Thoracic aorta (tissue), 2 donors: ENCODE results near the gene MPHOSPH8. TPM values are rescaled to one million over a fixed set of nuclear protein-coding genes. Genes with fewer than 3 reads are reported as not detected.
A peak's percentile ranks its signal among the peaks of the same experiment; 100 is the strongest.

Experiments
- ATAC-seq: fragments of 150-250 bp; one replicate; pipeline ENCODE4 v1.8.0; 2017; ENCODE audit warnings: low read depth; ENCODE audit not compliant: insufficient number of reproducible peaks, low FRiP score
- DNase-seq: peaks from one replicate; pipeline ENCODE4 v3.0.0-alpha.2; 2020; ENCODE audit warnings: low spot score
- H3K27ac ChIP-seq, 2 donors: fragments of 200-600 bp; sonication (generic); 1 replicate in 1 of 2; 2 replicates in 1 of 2; pipeline ENCODE4 v1.5.1; 2016; ENCODE audit warnings: mild to moderate bottlenecking in 2 of 2, moderate library complexity in 2 of 2
- H3K27me3 ChIP-seq: fragments of 200-600 bp; sonication (generic); replicated peaks from 2 replicates; pipeline ENCODE4 v1.6.0; 2016; ENCODE audit warnings: mild to moderate bottlenecking; ENCODE audit not compliant: insufficient read depth
- H3K36me3 ChIP-seq: fragments of 200-600 bp; sonication (generic); one replicate; pipeline ENCODE4 v1.5.1; 2016
- H3K4me1 ChIP-seq, 2 donors: fragments of 200-600 bp; sonication (generic); 1 replicate in 1 of 2; 2 replicates in 1 of 2; pipeline versions ENCODE4 v1.5.1 to v1.6.0; 2016; ENCODE audit warnings: low read depth in 2 of 2, mild to moderate bottlenecking in 1 of 2; ENCODE audit not compliant: control insufficient read depth in 1 of 2
- H3K4me3 ChIP-seq: fragments of 200-600 bp; sonication (generic); 2 replicates; pipeline ENCODE4 v1.5.1; 2016; ENCODE audit warnings: mild to moderate bottlenecking
- H3K9me3 ChIP-seq: fragments of 200-600 bp; sonication (generic); 2 replicates; pipeline ENCODE4 v1.5.1; 2016
- total RNA-seq, 2 donors: library from RNA; depleted of rRNA; stranded (reverse); fragments of >200 nt; gene quantifications; one replicate each; pipeline versions ENCODE4 v1.1.0 to v1.2.3, GENCODE V29; 2016
- TF ChIP-seq, protein P1 (sequence below): fragments of 200-600 bp; sonication (generic); IDR thresholded peaks from one replicate; pipeline ENCODE4 v1.5.1; 2019; ENCODE audit warnings: antibody characterized with exemption

The MPHOSPH8 gene
- total RNA-seq, 2 donors from 2014 or later, result 24.8 to 56.3 TPM

DNA sequence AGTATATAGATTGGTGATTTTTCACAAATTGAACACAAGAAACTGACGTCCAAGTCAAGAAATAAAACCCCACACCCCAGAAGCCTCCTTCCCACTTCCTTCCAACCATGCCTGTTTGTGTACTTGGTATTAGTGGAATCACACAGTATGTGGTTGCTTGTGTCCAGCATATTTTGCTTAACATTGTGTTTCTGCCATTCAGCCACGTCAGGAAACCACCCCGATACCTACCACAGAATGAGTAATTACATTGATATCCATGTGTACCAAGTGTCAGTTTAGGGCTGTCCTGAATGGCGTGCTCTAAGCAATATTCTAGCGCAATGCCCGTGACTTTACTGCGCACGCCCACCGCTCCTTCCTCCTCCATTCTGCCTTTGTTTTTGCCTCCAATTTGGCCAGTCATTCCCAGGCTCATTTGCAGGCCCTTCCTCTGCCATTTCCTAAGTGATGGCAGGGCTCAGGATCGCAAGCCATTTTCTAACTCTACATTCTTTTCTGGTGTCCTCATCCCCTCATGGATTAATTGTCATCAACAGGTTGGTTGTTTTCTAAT lies 25.9 kb upstream of the MPHOSPH8 start:
- Histone ChIP-seq H3K4me1 (no peaks in the 10 kb centered on the region), H3K27ac (no peak overlapping the region), H3K27me3 (no peaks in the 10 kb centered on the region), H3K9me3 (no peaks in the 10 kb centered on the region), H3K4me3 (no peak overlapping the region), H3K36me3 (no peaks in the 10 kb centered on the region)
- DNase-seq (no peak), ATAC-seq (no peak)
- TF ChIP-seq, protein P1, sequence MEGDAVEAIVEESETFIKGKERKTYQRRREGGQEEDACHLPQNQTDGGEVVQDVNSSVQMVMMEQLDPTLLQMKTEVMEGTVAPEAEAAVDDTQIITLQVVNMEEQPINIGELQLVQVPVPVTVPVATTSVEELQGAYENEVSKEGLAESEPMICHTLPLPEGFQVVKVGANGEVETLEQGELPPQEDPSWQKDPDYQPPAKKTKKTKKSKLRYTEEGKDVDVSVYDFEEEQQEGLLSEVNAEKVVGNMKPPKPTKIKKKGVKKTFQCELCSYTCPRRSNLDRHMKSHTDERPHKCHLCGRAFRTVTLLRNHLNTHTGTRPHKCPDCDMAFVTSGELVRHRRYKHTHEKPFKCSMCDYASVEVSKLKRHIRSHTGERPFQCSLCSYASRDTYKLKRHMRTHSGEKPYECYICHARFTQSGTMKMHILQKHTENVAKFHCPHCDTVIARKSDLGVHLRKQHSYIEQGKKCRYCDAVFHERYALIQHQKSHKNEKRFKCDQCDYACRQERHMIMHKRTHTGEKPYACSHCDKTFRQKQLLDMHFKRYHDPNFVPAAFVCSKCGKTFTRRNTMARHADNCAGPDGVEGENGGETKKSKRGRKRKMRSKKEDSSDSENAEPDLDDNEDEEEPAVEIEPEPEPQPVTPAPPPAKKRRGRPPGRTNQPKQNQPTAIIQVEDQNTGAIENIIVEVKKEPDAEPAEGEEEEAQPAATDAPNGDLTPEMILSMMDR, result no peak

DNA sequence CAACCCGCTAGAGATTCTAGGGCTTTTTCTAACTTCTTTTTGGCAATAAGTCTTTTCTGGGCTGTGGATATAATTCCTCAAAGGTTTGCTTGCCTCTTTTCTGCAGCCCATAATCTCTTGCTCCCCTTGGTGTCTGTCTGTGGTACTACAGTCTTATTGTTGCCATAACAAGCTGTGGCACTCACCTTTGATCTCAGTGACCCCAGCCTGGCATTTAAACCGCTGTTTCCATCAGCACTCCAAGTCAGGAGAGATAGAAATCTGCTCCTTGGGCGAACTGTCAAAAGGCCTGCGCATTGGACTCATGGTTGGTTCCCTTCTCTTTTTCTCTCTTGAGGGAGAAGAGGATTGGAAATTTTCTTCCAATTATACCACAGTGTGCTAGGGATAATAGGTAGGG lies 14.5 kb upstream of the MPHOSPH8 start:
- Histone ChIP-seq H3K36me3 (no peaks in the 10 kb centered on the region), H3K27ac (no peak overlapping the region), H3K4me3 (no peak overlapping the region), H3K27me3 (no peaks in the 10 kb centered on the region), H3K9me3 (peaks cover 3% of the 10 kb centered on the region), H3K4me1 (no peaks in the 10 kb centered on the region)
- TF ChIP-seq, protein P1, result no peak
- no peak for ATAC-seq
- no peak for DNase-seq

DNA sequence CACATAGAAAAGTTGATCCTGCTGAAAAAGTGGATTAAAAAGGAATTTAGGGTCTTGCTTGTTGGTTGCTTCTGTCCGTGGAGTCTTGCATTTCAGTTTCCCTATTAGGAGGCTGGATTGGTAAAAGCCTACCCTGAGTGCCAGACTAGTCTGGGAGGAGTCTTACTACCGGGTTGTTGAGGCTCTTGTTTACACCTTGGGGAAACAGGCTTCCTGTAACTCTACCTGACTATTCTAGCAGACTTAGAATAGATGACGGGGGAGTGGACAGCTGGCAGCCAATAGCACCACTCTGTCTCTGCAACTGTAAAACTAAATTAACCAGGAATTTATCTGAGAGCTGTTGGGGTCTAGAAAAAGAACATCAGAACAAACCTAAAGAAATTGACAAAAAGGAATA lies 11.3 kb upstream of the MPHOSPH8 start:
- ATAC-seq (no peak), DNase-seq (no peak)
- no peaks in the 10 kb centered on the region for H3K36me3 ChIP-seq
- H3K9me3 ChIP-seq, result peaks cover 3% of the 10 kb centered on the region
- no peak overlapping the region for H3K4me3 ChIP-seq
- TF ChIP-seq, protein P1, result no peak
- H3K27me3 ChIP-seq, result no peaks in the 10 kb centered on the region
- no peak overlapping the region for H3K27ac ChIP-seq
- no peaks in the 10 kb centered on the region for H3K4me1 ChIP-seq

DNA sequence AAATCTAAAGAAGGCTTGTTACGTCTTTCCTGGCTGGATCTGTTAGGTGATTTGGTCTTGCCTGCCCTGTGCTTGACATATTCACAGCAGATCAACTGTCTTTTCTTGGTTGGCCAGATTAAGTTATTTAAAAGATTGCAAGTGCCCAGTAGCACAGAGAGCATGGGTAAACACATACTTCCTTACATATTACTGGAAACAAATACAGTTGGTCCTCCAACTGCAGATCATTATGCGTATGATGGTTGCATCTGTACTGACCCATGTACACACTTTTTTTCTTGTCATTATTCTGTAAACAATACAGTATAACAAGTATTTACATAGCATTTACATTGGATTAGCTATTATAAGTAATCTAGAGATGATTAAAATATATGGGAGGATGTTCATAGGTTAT lies 9.2 kb upstream of the MPHOSPH8 start:
- H3K9me3 ChIP-seq, result no peaks in the 10 kb centered on the region
- H3K4me1 ChIP-seq, result no peaks in the 10 kb centered on the region
- TF ChIP-seq, protein P1, result no peak
- DNase-seq, result no peak
- H3K4me3 ChIP-seq, result no peak overlapping the region
- H3K27ac ChIP-seq, result no peak overlapping the region
- ATAC-seq, result no peak
- no peaks in the 10 kb centered on the region for H3K36me3 ChIP-seq
- H3K27me3 ChIP-seq, result no peaks in the 10 kb centered on the region

DNA sequence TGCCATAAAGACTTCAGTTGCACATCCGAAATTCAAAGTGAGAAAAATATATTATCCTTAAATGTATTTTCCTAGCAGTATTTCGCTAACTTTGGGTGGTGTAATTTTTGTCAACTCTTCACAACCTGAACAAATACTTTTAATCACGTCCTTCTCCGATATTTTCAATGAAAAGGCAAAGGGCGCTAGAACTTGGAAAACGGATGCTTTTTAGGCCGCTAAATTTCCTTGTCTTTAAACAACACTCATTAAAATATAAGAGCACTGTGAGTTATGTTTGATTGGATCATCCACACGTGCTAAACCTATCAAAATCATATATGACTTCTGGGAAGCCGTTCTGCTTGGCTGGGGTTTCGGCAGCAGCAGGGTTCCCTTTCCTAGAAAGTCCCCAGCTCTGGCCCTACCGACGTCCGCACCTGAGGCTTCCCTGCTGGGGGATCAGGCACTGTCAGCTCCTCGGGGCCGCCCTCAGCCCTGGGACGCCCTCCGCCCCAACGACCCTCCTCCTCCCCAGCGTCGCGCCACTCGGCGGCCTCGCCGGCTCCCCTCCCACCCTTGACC lies 462 bp upstream of the MPHOSPH8 start:
- DNase-seq (no peak), ATAC-seq (peak; percentile 30)
- TF ChIP-seq, protein P1, result no peak
- Histone ChIP-seq H3K36me3 (no peaks in the 10 kb centered on the region), H3K9me3 (no peaks in the 10 kb centered on the region), H3K27ac (peak overlapping the region; percentile 90 to 92), H3K27me3 (no peaks in the 10 kb centered on the region), H3K4me3 (peak overlapping the region; percentile 96), H3K4me1 (peaks cover 16 to 28% of the 10 kb centered on the region in 2 donors)
